Pancreas (tissue), 10 donors: ENCODE measurements around the gene SYNE2. TPM values are rescaled to one million over a fixed set of nuclear protein-coding genes. Genes with fewer than 3 reads are reported as not detected.

Experiments
- ATAC-seq, 4 donors: fragments of 200-7000 bp; cut with Tn5 transposase; one replicate each; pipeline versions ENCODE4 v1.8.0 to v1.9.1; 2020; ENCODE audit warnings: mild to moderate bottlenecking in 4 of 4, moderate library complexity in 4 of 4
- DNase-seq, 6 donors: peaks; one replicate each; pipeline ENCODE4 v3.0.0-alpha.2; 2020
- FAIRE-seq: peaks from 2 replicates; lab custom pipeline; 2012; peaks lifted over from hg19 to GRCh38; lab: Jason Lieb, UNC
- H3K27ac ChIP-seq, 4 donors: fragments of 200-600 bp; sonication (generic); 1 replicate in 3 of 4; 2 replicates in 1 of 4; pipeline versions ENCODE4 v1.5.0 to v1.8.0; 2020
- H3K27me3 ChIP-seq, 4 donors: fragments of 200-600 bp; one replicate each; pipeline ENCODE4 v1.8.0; 2021
- H3K36me3 ChIP-seq, 3 donors: fragments of 200-600 bp; sonication (generic) in 1 of 3; one replicate each; pipeline versions ENCODE4 v1.5.0 to v1.8.0; 2020 to 2021
- H3K4me1 ChIP-seq, 3 donors: fragments of 200-600 bp; one replicate each; pipeline ENCODE4 v1.8.0; 2021
- H3K4me3 ChIP-seq, 4 donors: fragments of 200-600 bp; sonication (generic) in 2 of 4; one replicate each; pipeline versions ENCODE4 v1.5.0 to v1.8.0; 2020 to 2021
- H3K9me3 ChIP-seq, 4 donors: fragments of 200-600 bp; one replicate each; pipeline ENCODE4 v1.8.0; 2021
- WGBS, 2 donors: extraction: QIAGEN DNeasy Blood & Tissue Kit; methylation state at CpG; one replicate each; pipeline ENCODE4 v1.1.7; 2013; 5-methylcytosine and 5-hydroxymethylcytosine counted together
- intact Hi-C, 3 donors: fragments of 100-400 bp; cut with DNase I; formaldehyde crosslinking; loops; one replicate each; pipeline versions ENCODE4 v1.11.1 to v1.14.2; 2022
- polyA plus RNA-seq, 2 donors: library from polyadenylated mRNA; stranded (reverse); fragments of 200-250 nt; gene quantifications; one replicate each; pipeline ENCODE4 v1.2.3, GENCODE V29; 2013
- total RNA-seq, 6 donors: library from RNA; stranded (reverse); fragmentation: NEBNext Ultra II Directional in 4 of 6; extraction: Animal tissue kit (Norgen Biotek cat#: 25700) in 4 of 6; gene quantifications; one replicate each; pipeline versions ENCODE4 v1.2.1 to v1.2.4, GENCODE V29; 2021 to 2023
- TF ChIP-seq, protein P1 (sequence below), 4 donors: fragments of 200-600 bp; sonication (generic) in 3 of 4; IDR thresholded peaks; one replicate each; pipeline versions ENCODE4 v1.5.0 to v1.8.0; 2021; ENCODE audit warnings: antibody characterized with exemption in 4 of 4
- donor health status: healthy with polysubstance abuse.
- donor health status: DM: no; HTN: no; CAD: no; lungs with moderate emphysema.
- donor health status: DM: no; HTN: no; CAD: no.
- donor health status: control.
- donor health status: control.
- donor health status: Bipolar disorder and iron deficiency.
- donor health status: DM: yes; HTN: yes; CAD: no.
- donor health status: DM: no; HTN: no; CAD: no.
- donor health status: DM: no; HTN: no; CAD: no.
- donor health status: DM: yes; HTN: yes; CAD: no.

Gene SYNE2
- total and polyA plus RNA-seq, 8 donors = 45.2 to 103 (median 56.6) TPM

DNA sequence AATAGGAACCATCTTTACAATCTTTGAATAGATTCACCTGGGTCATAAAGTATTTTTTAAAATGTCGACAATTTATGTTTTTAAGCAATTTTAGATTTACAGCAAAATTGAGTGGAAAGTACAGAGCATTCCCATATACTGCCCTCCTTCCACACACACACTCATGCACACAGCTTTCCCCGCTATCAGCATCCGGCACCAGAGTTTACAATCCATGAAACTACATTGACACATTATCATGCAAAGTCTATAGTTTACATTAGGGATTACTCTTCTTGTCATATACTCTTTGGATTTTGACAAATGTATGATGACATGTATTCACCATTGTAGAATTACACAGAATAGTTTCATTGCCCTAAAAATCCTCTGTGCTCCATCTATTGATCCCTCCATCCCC lies 9.0 kb upstream of the SYNE2 start:
- H3K27ac ChIP-seq = no peak overlapping the region
- DNase-seq (no peak), FAIRE-seq (no peak), ATAC-seq (no peak)
- intact Hi-C loops = no loop called here
- no peaks in the 10 kb centered on the region for H3K36me3 ChIP-seq
- H3K27me3 ChIP-seq = no peaks in the 10 kb centered on the region
- H3K4me3 ChIP-seq = no peak overlapping the region
- WGBS, 2 donors = 87 to 91% methylated on average over 3 of the region's 3 CpGs
- no peaks in the 10 kb centered on the region for H3K9me3 ChIP-seq
- TF ChIP-seq, protein P1, sequence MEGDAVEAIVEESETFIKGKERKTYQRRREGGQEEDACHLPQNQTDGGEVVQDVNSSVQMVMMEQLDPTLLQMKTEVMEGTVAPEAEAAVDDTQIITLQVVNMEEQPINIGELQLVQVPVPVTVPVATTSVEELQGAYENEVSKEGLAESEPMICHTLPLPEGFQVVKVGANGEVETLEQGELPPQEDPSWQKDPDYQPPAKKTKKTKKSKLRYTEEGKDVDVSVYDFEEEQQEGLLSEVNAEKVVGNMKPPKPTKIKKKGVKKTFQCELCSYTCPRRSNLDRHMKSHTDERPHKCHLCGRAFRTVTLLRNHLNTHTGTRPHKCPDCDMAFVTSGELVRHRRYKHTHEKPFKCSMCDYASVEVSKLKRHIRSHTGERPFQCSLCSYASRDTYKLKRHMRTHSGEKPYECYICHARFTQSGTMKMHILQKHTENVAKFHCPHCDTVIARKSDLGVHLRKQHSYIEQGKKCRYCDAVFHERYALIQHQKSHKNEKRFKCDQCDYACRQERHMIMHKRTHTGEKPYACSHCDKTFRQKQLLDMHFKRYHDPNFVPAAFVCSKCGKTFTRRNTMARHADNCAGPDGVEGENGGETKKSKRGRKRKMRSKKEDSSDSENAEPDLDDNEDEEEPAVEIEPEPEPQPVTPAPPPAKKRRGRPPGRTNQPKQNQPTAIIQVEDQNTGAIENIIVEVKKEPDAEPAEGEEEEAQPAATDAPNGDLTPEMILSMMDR (IDR thresholded peaks at IDR 0.05) = no peak
- no peaks in the 10 kb centered on the region for H3K4me1 ChIP-seq

DNA sequence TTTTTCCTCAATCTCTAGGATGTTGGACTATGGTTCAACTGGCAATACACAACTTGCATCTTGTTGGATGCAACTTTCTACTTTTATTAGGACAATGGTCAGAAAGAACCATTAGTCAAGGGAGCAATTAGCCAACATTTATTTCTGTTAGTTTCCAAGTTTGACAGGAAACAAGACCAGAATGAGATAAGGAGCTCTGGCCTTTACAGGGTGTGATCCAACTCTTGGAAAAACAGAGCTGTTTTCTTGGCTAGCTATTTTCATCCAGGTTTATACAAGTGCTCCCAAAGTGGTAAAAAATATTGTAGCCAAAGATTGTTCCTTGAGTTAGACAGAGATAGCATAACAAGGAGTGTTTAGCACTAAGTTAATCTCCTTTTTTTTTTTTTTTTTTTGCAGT lies 3.9 kb upstream of the SYNE2 start:
- H3K27ac ChIP-seq = no peak overlapping the region
- no peaks in the 10 kb centered on the region for H3K36me3 ChIP-seq
- ATAC-seq (no peak), DNase-seq (no peak), FAIRE-seq (no peak)
- TF ChIP-seq, protein P1 (IDR thresholded peaks at IDR 0.05) = no peak
- no peaks in the 10 kb centered on the region for H3K9me3 ChIP-seq
- H3K4me1 ChIP-seq = no peaks in the 10 kb centered on the region
- no peak overlapping the region for H3K4me3 ChIP-seq
- intact Hi-C loops = no loop called here
- H3K27me3 ChIP-seq = no peaks in the 10 kb centered on the region

- intact Hi-C loops = loop anchor here in 1 of 3 donors (10.0 kb wide), 1 partner anchor 72 kb away; no protein-coding TSS in a partner anchor
- Histone ChIP-seq H3K9me3 (no peaks in the 10 kb centered on the region), H3K27ac (peak overlapping the region; percentile 76 to 95 (median 89)), H3K27me3 (no peaks in the 10 kb centered on the region), H3K4me3 (peak overlapping the region; percentile 8 to 80 (median 62)), H3K4me1 (peaks cover 0 to 13% (median 8%) of the 10 kb centered on the region in 3 donors), H3K36me3 (no peaks in the 10 kb centered on the region)
- DNase-seq = peak in 2 of 6 donors; percentile 12 to 21
- peak; percentile 9 to 23 (median 18) for ATAC-seq
- no peak for FAIRE-seq
- WGBS, 2 donors = 6 to 7% methylated on average over 18 of the region's 18 CpGs
- TF ChIP-seq, protein P1 (IDR thresholded peaks at IDR 0.05) = no peak
These were observed 460 bp upstream of the SYNE2 start for GRCh38 chr14:63852271-63852816.

DNA sequence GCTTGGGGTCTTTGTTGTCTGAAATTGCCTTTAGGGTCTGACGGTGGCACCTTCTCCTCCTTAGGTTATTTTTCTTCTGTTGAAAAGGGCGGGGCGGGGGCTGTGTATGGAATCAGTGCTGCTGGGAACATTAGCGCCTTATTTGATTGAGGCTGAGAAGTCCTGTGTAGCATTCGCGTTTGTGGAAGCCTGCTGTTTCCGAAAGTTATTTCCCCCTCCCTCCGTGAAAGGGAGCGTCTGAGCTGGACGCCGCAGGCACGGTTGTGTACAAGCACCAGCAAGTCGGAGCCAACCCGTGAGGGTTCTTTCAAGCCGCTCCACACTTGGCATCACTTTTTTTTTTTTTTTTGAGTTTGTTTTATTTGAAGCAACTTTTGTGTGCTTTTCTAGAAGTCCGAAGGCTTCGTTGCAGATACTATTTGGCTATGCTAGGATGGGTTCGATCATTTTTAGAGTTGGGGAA lies 1.1 kb downstream of the SYNE2 start:
- no peak for FAIRE-seq
- intact Hi-C loops = loop anchor here in 1 of 3 donors (10.0 kb wide), 1 partner anchor 71 kb away; no protein-coding TSS in a partner anchor
- Histone ChIP-seq H3K27me3 (no peaks in the 10 kb centered on the region), H3K9me3 (no peaks in the 10 kb centered on the region), H3K36me3 (no peaks in the 10 kb centered on the region), H3K4me1 (peaks cover 0 to 14% (median 8%) of the 10 kb centered on the region in 3 donors), H3K4me3 (peak overlapping the region; percentile 43 to 80 (median 78)), H3K27ac (peak overlapping the region; percentile 76 to 95 (median 89))
- ATAC-seq = peak; percentile 20 to 60 (median 52)
- 0 to 1% methylated on average over 18 of the region's 18 CpGs for WGBS, 2 donors
- DNase-seq = peak; percentile 38 to 67 (median 54)
- TF ChIP-seq, protein P1 (IDR thresholded peaks at IDR 0.05) = no peak

- FAIRE-seq = no peak
- DNase-seq = no peak
- Histone ChIP-seq H3K27ac (peak overlapping the region; percentile 31 to 95 (median 89)), H3K9me3 (no peaks in the 10 kb centered on the region), H3K4me3 (peak overlapping the region; percentile 43 to 80 (median 78)), H3K27me3 (no peaks in the 10 kb centered on the region), H3K36me3 (no peaks in the 10 kb centered on the region), H3K4me1 (peaks cover 0 to 14% (median 8%) of the 10 kb centered on the region in 3 donors)
- TF ChIP-seq, protein P1 (IDR thresholded peaks at IDR 0.05) = no peak
- intact Hi-C loops = loop anchor here in 1 of 3 donors (10.0 kb wide), 1 partner anchor 70 kb away; no protein-coding TSS in a partner anchor
- 16 to 17% methylated on average over 5 of the region's 5 CpGs for WGBS, 2 donors
- ATAC-seq = peak in 1 of 4 donors; percentile 5
These were observed 1.5 kb downstream of the SYNE2 start for GRCh38 chr14:63854330-63854729.
